ENCODE measurements around the gene TRIM9. TPM values are rescaled to one million over a fixed set of nuclear protein-coding genes. Genes with fewer than 3 reads are reported as not detected.

TRIM9 gene
- total and polyA plus RNA-seq, 2 experiments from 2014 or later: 4.4 to 6.2 TPM

DNA sequence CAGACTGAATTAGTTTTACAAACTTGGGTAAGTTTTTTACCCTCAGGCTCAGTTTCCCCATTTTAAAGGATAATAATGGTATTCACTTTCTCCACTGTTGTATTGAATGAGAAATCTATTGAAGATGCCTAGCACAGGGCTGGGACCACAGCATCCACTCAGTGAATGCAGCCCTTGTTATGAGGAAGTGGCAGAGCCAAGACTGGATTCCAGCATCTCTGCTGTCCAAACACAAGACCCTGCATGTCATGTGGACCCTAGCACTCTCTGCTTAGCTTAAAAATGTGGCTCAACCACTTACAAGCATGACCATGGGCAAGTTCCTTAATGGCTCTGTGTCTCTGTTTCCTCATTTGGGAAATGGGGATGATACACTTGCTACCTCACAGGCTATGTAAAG lies 24.1 kb upstream of the TRIM9 start (continued):
- TF ChIP-seq JUNB (IDR thresholded peaks at IDR 0.05; ENCODE audit: unreplicated experiment): no peak
- TF ChIP-seq, protein P1, sequence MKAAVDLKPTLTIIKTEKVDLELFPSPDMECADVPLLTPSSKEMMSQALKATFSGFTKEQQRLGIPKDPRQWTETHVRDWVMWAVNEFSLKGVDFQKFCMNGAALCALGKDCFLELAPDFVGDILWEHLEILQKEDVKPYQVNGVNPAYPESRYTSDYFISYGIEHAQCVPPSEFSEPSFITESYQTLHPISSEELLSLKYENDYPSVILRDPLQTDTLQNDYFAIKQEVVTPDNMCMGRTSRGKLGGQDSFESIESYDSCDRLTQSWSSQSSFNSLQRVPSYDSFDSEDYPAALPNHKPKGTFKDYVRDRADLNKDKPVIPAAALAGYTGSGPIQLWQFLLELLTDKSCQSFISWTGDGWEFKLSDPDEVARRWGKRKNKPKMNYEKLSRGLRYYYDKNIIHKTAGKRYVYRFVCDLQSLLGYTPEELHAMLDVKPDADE (IDR thresholded peaks at IDR 0.05): no peak
- TF ChIP-seq CREB1 (CRISPR knock-in tag; IDR thresholded peaks at IDR 0.05; ENCODE audit: low read depth): no peak

DNA sequence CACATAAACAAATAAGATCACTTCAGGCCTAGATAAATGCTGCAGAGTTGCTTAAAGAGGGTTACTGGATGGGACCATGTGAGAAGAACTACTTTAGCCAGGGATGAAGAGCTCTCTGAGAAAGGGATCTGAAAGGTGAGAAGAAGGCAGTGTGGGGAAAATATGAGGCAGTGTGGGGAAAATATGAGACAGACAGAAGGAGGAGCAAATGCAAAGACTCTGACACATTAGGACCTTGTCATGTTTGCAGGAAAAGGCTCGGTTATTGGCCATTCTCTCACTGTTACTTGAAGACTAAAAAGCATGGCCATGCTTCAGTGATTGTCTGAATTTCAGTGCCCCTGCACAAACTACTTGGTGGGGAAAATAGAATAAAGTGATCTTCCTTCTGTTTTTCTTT lies 22.7 kb upstream of the TRIM9 start:
- Mint-ChIP-seq H3K27me3 (ENCODE audit: insufficient read depth, low read depth, poor library complexity) (no peaks in the 10 kb centered on the region), H3K36me3 (ENCODE audit: low read depth) (no peaks in the 10 kb centered on the region)
- ATAC-seq: no peak

More for the DNA sequence above, 22.7 kb upstream of the TRIM9 start:
- Histone ChIP-seq H3K79me2 (replicated peaks; ENCODE audit: insufficient read depth) (no peaks in the 10 kb centered on the region), H3K27ac (ENCODE audit: low read depth) (no peak overlapping the region), H3K4me2 (no peak overlapping the region), H3F3A (replicated peaks; ENCODE audit: low read depth) (no peaks in the 10 kb centered on the region), H3K36me3 (ENCODE audit: insufficient read depth) (no peaks in the 10 kb centered on the region), H4K20me1 (replicated peaks; ENCODE audit: insufficient read depth) (no peaks in the 10 kb centered on the region), H3K9me2 (ENCODE audit: insufficient read depth) (no peaks in the 10 kb centered on the region), H2AFZ (no peak overlapping the region), H3K4me1 (ENCODE audit: insufficient read depth) (peaks cover 32% of the 10 kb centered on the region), H3K27me3 (ENCODE audit: insufficient read depth) (no peaks in the 10 kb centered on the region), H3K4me3 (no peak overlapping the region)
- no peak for DNase-seq (ENCODE audit: low spot score)
- Mint-ChIP-seq H3K4me1 (peaks cover 31% of the 10 kb centered on the region), H3K27ac (no peak overlapping the region), H3K9me3 (no peaks in the 10 kb centered on the region), H3K4me3 (no peak overlapping the region)
- TF ChIP-seq ZNF331 (CRISPR knock-in tag; IDR thresholded peaks at IDR 0.05; ENCODE audit: low read depth): no peak
- no peak for TF ChIP-seq POLR2AphosphoS5 (IDR thresholded peaks at IDR 0.05; ENCODE audit: low read depth)
- TF ChIP-seq, protein P2, sequence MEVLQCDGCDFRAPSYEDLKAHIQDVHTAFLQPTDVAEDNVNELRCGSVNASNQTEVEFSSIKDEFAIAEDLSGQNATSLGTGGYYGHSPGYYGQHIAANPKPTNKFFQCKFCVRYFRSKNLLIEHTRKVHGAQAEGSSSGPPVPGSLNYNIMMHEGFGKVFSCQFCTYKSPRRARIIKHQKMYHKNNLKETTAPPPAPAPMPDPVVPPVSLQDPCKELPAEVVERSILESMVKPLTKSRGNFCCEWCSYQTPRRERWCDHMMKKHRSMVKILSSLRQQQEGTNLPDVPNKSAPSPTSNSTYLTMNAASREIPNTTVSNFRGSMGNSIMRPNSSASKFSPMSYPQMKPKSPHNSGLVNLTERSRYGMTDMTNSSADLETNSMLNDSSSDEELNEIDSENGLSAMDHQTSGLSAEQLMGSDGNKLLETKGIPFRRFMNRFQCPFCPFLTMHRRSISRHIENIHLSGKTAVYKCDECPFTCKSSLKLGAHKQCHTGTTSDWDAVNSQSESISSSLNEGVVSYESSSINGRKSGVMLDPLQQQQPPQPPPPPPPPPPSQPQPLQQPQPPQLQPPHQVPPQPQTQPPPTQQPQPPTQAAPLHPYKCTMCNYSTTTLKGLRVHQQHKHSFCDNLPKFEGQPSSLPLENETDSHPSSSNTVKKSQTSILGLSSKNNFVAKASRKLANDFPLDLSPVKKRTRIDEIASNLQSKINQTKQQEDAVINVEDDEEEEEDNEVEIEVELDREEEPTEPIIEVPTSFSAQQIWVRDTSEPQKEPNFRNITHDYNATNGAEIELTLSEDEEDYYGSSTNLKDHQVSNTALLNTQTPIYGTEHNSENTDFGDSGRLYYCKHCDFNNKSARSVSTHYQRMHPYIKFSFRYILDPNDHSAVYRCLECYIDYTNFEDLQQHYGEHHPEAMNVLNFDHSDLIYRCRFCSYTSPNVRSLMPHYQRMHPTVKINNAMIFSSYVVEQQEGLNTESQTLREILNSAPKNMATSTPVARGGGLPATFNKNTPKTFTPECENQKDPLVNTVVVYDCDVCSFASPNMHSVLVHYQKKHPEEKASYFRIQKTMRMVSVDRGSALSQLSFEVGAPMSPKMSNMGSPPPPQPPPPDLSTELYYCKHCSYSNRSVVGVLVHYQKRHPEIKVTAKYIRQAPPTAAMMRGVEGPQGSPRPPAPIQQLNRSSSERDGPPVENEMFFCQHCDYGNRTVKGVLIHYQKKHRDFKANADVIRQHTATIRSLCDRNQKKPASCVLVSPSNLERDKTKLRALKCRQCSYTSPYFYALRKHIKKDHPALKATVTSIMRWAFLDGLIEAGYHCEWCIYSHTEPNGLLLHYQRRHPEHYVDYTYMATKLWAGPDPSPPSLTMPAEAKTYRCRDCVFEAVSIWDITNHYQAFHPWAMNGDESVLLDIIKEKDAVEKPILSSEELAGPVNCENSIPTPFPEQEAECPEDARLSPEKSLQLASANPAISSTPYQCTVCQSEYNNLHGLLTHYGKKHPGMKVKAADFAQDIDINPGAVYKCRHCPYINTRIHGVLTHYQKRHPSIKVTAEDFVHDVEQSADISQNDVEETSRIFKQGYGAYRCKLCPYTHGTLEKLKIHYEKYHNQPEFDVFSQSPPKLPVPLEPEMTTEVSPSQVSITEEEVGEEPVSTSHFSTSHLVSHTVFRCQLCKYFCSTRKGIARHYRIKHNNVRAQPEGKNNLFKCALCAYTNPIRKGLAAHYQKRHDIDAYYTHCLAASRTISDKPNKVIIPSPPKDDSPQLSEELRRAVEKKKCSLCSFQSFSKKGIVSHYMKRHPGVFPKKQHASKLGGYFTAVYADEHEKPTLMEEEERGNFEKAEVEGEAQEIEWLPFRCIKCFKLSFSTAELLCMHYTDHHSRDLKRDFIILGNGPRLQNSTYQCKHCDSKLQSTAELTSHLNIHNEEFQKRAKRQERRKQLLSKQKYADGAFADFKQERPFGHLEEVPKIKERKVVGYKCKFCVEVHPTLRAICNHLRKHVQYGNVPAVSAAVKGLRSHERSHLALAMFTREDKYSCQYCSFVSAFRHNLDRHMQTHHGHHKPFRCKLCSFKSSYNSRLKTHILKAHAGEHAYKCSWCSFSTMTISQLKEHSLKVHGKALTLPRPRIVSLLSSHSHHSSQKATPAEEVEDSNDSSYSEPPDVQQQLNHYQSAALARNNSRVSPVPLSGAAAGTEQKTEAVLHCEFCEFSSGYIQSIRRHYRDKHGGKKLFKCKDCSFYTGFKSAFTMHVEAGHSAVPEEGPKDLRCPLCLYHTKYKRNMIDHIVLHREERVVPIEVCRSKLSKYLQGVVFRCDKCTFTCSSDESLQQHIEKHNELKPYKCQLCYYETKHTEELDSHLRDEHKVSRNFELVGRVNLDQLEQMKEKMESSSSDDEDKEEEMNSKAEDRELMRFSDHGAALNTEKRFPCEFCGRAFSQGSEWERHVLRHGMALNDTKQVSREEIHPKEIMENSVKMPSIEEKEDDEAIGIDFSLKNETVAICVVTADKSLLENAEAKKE (CRISPR knock-in tag; IDR thresholded peaks at IDR 0.05): no peak
- no peak for TF ChIP-seq CREB1 (CRISPR knock-in tag; IDR thresholded peaks at IDR 0.05; ENCODE audit: low read depth)
- TF ChIP-seq EZH2 (IDR thresholded peaks at IDR 0.05; ENCODE audit: low read depth, unreplicated experiment): no peak
- TF ChIP-seq, protein P3, sequence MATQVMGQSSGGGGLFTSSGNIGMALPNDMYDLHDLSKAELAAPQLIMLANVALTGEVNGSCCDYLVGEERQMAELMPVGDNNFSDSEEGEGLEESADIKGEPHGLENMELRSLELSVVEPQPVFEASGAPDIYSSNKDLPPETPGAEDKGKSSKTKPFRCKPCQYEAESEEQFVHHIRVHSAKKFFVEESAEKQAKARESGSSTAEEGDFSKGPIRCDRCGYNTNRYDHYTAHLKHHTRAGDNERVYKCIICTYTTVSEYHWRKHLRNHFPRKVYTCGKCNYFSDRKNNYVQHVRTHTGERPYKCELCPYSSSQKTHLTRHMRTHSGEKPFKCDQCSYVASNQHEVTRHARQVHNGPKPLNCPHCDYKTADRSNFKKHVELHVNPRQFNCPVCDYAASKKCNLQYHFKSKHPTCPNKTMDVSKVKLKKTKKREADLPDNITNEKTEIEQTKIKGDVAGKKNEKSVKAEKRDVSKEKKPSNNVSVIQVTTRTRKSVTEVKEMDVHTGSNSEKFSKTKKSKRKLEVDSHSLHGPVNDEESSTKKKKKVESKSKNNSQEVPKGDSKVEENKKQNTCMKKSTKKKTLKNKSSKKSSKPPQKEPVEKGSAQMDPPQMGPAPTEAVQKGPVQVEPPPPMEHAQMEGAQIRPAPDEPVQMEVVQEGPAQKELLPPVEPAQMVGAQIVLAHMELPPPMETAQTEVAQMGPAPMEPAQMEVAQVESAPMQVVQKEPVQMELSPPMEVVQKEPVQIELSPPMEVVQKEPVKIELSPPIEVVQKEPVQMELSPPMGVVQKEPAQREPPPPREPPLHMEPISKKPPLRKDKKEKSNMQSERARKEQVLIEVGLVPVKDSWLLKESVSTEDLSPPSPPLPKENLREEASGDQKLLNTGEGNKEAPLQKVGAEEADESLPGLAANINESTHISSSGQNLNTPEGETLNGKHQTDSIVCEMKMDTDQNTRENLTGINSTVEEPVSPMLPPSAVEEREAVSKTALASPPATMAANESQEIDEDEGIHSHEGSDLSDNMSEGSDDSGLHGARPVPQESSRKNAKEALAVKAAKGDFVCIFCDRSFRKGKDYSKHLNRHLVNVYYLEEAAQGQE (IDR thresholded peaks at IDR 0.05; ENCODE audit: unreplicated experiment): no peak
- no peak for TF ChIP-seq NANOG (IDR thresholded peaks at IDR 0.05; ENCODE audit: borderline replicate concordance)
- TF ChIP-seq, protein P4, sequence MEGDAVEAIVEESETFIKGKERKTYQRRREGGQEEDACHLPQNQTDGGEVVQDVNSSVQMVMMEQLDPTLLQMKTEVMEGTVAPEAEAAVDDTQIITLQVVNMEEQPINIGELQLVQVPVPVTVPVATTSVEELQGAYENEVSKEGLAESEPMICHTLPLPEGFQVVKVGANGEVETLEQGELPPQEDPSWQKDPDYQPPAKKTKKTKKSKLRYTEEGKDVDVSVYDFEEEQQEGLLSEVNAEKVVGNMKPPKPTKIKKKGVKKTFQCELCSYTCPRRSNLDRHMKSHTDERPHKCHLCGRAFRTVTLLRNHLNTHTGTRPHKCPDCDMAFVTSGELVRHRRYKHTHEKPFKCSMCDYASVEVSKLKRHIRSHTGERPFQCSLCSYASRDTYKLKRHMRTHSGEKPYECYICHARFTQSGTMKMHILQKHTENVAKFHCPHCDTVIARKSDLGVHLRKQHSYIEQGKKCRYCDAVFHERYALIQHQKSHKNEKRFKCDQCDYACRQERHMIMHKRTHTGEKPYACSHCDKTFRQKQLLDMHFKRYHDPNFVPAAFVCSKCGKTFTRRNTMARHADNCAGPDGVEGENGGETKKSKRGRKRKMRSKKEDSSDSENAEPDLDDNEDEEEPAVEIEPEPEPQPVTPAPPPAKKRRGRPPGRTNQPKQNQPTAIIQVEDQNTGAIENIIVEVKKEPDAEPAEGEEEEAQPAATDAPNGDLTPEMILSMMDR (conservative IDR thresholded peaks at IDR 0.05; ENCODE audit: low read depth in 2 of 2): no peak
